SU-DHL-6 (cell line): Measurements from ENCODE around the gene ALK.

ENCODE experiments used
- H2AFZ ChIP-seq: fragments of 200-600 bp; sonication (generic); 2 replicates; pipeline ENCODE4 v1.6.1; 2014; ENCODE audit warnings: low read depth, mild to moderate bottlenecking, moderate library complexity, mixed read lengths, antibody characterized with exemption, low read length; ENCODE audit not compliant: severe bottlenecking
- H3F3A ChIP-seq: fragments of 200-600 bp; shearing (Covaris generic); 2 replicates; pipeline ENCODE4 v1.6.0; 2016; ENCODE audit warnings: antibody characterized with exemption, mild to moderate bottlenecking; ENCODE audit not compliant: insufficient read depth
- H3K27ac ChIP-seq: fragments of 200-600 bp; sonication (generic); 2 replicates; pipeline ENCODE4 v1.5.1; 2016; ENCODE audit warnings: low read depth, mild to moderate bottlenecking, low read length, moderate library complexity, mixed read lengths
- H3K27me3 ChIP-seq: fragments of 200-600 bp; sonication (generic), shearing (Covaris generic); 2 replicates; pipeline ENCODE4 v1.6.0; 2014; ENCODE audit warnings: mild to moderate bottlenecking, low read length
- H3K36me3 ChIP-seq: fragments of 200-600 bp; sonication (generic); 2 replicates; pipeline ENCODE4 v1.6.1; 2014; ENCODE audit warnings: mild to moderate bottlenecking, low read length, mixed read lengths
- H3K4me2 ChIP-seq: fragments of 300-600, 200-600 bp; shearing (Covaris generic), sonication (generic); 2 replicates; pipeline ENCODE4 v1.6.0; 2014; ENCODE audit warnings: low read length, low read depth, mild to moderate bottlenecking; ENCODE audit not compliant: poor library complexity, severe bottlenecking
- H3K4me3 ChIP-seq: fragments of 200-600 bp; sonication (generic); 2 replicates; pipeline ENCODE4 v1.5.1; 2014; ENCODE audit warnings: antibody characterized with exemption, low read length, mild to moderate bottlenecking, mixed read lengths; ENCODE audit not compliant: insufficient read depth, poor library complexity, severe bottlenecking
- H3K79me2 ChIP-seq: fragments of 200-600 bp; sonication (generic); 2 replicates; pipeline ENCODE4 v1.6.1; 2014; ENCODE audit warnings: mild to moderate bottlenecking, low read length, moderate library complexity; ENCODE audit not compliant: insufficient read depth
- H3K9ac ChIP-seq: fragments of 200-600 bp; sonication (generic); 2 replicates; pipeline ENCODE4 v1.7.0; 2014; ENCODE audit warnings: mild to moderate bottlenecking, low read length
- H3K9me2 ChIP-seq: fragments of 200-600 bp; sonication (generic); replicated peaks from 2 replicates; pipeline ENCODE4 v1.6.1; 2014; ENCODE audit warnings: low read length; ENCODE audit not compliant: insufficient read depth
- H3K9me3 ChIP-seq: fragments of 200-600 bp; sonication (generic); 2 replicates; pipeline ENCODE4 v1.6.1; 2014; ENCODE audit warnings: low read length, mixed read lengths; ENCODE audit not compliant: insufficient read depth
- H4K20me1 ChIP-seq: fragments of 200-600 bp; sonication (generic); 2 replicates; pipeline ENCODE4 v1.6.1; 2014; ENCODE audit warnings: low read depth, mild to moderate bottlenecking, antibody characterized with exemption, low read length, moderate library complexity, mixed read lengths
- EZH2phosphoT487 ChIP-seq: fragments of 200-600 bp; sonication (generic), shearing (Covaris generic); conservative IDR thresholded peaks from 2 replicates; pipeline ENCODE4 v1.6.1; 2018; ENCODE audit warnings: mild to moderate bottlenecking, antibody characterized with exemption, low read length, moderate library complexity, mixed read lengths
- TF ChIP-seq, protein P1 (sequence below): fragments of 200-600 bp; sonication (generic); IDR thresholded peaks from one replicate; pipeline ENCODE4 v1.5.1; 2017; ENCODE audit warnings: antibody characterized with exemption, mild to moderate bottlenecking, low read length, moderate library complexity; ENCODE audit not compliant: insufficient read depth, poor library complexity, severe bottlenecking

ALK gene

DNA sequence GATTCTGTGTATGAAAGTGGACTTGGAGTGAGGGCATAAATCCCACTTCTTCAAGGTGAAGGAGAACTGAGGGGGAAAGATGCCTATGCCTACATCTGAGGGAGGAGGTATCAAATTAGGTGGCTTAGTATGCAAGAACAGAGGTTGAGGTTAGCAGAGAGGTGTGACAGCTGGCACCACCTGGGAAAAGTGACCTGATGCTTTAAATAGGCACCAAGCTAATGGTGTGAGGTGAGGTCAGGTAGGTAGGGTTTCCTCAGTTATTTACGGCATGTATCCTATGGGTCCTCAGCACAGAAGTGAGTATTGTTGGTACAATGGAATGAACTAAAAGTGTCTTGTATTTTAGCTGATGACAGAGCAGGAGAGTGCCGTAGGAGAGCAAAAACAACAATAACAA, 439.0 kb downstream of the ALK start:
- TF ChIP-seq, protein P1, sequence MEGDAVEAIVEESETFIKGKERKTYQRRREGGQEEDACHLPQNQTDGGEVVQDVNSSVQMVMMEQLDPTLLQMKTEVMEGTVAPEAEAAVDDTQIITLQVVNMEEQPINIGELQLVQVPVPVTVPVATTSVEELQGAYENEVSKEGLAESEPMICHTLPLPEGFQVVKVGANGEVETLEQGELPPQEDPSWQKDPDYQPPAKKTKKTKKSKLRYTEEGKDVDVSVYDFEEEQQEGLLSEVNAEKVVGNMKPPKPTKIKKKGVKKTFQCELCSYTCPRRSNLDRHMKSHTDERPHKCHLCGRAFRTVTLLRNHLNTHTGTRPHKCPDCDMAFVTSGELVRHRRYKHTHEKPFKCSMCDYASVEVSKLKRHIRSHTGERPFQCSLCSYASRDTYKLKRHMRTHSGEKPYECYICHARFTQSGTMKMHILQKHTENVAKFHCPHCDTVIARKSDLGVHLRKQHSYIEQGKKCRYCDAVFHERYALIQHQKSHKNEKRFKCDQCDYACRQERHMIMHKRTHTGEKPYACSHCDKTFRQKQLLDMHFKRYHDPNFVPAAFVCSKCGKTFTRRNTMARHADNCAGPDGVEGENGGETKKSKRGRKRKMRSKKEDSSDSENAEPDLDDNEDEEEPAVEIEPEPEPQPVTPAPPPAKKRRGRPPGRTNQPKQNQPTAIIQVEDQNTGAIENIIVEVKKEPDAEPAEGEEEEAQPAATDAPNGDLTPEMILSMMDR = no peak
- Histone ChIP-seq H3K27me3 (no peaks in the 10 kb centered on the region), H3K36me3 (no peaks in the 10 kb centered on the region), H3K27ac (no peak overlapping the region), H3K9me3 (no peaks in the 10 kb centered on the region), H4K20me1 (no peaks in the 10 kb centered on the region), H3K4me3 (no peak overlapping the region), H3K9ac (no peak overlapping the region), H3K9me2 (no peaks in the 10 kb centered on the region), H3K4me2 (no peak overlapping the region), H3F3A (no peaks in the 10 kb centered on the region), H2AFZ (no peak overlapping the region), H3K79me2 (no peaks in the 10 kb centered on the region)

DNA sequence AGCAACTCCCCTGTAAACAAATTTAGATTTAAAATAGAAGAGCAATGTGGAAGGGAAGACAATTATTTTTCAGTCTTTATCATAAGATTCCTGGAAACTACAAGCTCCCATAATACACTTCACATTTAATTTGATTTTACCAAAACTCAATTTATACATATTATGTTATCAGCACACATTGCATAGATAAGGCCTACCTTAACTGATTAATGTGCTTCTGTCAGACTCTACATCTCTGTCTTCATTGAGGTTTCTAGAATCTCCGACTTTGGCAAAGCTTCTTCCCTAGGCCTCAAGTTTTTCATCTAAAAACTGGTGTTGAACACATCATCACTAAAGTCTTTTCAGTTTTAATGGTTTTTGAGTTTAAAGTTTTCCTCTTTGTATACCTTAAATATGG, 440.1 kb downstream of the ALK start:
- H3K27me3 ChIP-seq = no peaks in the 10 kb centered on the region
- TF ChIP-seq, protein P1 = no peak
- TF ChIP-seq EZH2phosphoT487 = no peak
- no peaks in the 10 kb centered on the region for H3K9me2 ChIP-seq
- H3F3A ChIP-seq = no peaks in the 10 kb centered on the region
- no peaks in the 10 kb centered on the region for H4K20me1 ChIP-seq
- no peaks in the 10 kb centered on the region for H3K36me3 ChIP-seq
- no peak overlapping the region for H3K9ac ChIP-seq
- no peaks in the 10 kb centered on the region for H3K79me2 ChIP-seq
- no peak overlapping the region for H3K27ac ChIP-seq
- H2AFZ ChIP-seq = no peak overlapping the region
- H3K4me3 ChIP-seq = no peak overlapping the region
- H3K4me2 ChIP-seq = no peak overlapping the region
- H3K9me3 ChIP-seq = no peaks in the 10 kb centered on the region

GRCh38 chr2:29480426-29480825, 441.0 kb downstream of the ALK start:
- Histone ChIP-seq H3F3A (no peaks in the 10 kb centered on the region), H3K36me3 (no peaks in the 10 kb centered on the region), H3K9ac (no peak overlapping the region), H3K79me2 (no peaks in the 10 kb centered on the region), H3K4me3 (no peak overlapping the region), H2AFZ (no peak overlapping the region), H3K4me2 (no peak overlapping the region), H3K9me2 (no peaks in the 10 kb centered on the region), H3K9me3 (no peaks in the 10 kb centered on the region), H4K20me1 (no peaks in the 10 kb centered on the region), H3K27me3 (no peaks in the 10 kb centered on the region), H3K27ac (no peak overlapping the region)
- TF ChIP-seq EZH2phosphoT487 = no peak
- TF ChIP-seq, protein P1 = no peak

DNA sequence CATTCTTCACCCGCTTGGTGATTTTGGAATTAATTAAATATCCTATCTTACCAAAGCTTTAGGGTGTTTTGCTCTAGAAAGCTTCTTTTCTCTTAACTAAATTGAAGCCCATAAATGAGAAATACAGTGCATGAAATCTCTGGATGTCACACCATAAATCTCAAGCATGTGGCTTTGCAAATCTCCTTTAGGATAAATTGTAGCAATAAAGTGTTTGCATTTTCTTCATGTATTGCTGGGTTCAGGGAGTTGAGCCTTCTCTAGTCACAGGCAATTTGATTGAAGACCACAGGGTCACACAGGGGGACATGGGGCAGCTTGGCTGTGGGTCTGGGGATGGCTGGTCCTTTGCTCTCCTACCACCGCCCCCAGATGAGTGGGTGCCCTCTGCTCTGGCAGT, 442.0 kb downstream of the ALK start:
- Histone ChIP-seq H3F3A (no peaks in the 10 kb centered on the region), H4K20me1 (no peaks in the 10 kb centered on the region), H3K9ac (no peak overlapping the region), H3K4me2 (no peak overlapping the region), H3K27me3 (no peaks in the 10 kb centered on the region), H3K27ac (no peak overlapping the region), H3K4me3 (no peak overlapping the region), H3K36me3 (no peaks in the 10 kb centered on the region), H3K9me2 (no peaks in the 10 kb centered on the region), H2AFZ (no peak overlapping the region), H3K79me2 (no peaks in the 10 kb centered on the region), H3K9me3 (no peaks in the 10 kb centered on the region)
- TF ChIP-seq, protein P1 = no peak
- no peak for TF ChIP-seq EZH2phosphoT487
